Measurements from ENCODE around the gene XPO4. TPM values are rescaled to one million over a fixed set of nuclear protein-coding genes. Genes with fewer than 3 reads are reported as not detected.

XPO4 gene
- total and polyA plus RNA-seq, 2 of the 8 experiments (the other 6 are each of a cell fraction or from before 2014, with no cell fraction given), result 11.9 to 33.3 TPM

GRCh38 chr13:20812890-20813289 lies 89.7 kb downstream of the XPO4 start:
- H3K27ac ChIP-seq (ENCODE audit: low read depth, low read length), result no peak overlapping the region
- no peaks in the 10 kb centered on the region for H3K27me3 ChIP-seq (replicated peaks in 1 of 4; ENCODE audit: control insufficient read depth in 3 of 4, extremely low read depth in 1 of 4, insufficient read depth in 3 of 4, low read length in 3 of 4)
- no peak overlapping the region for H2BK5ac ChIP-seq (ENCODE audit: low read depth, low read length)
- H4K8ac ChIP-seq (ENCODE audit: extremely low read depth, insufficient read depth, low read length), result no peak overlapping the region
- no peak overlapping the region for H2BK120ac ChIP-seq (replicated peaks; ENCODE audit: low read depth, low read length)
- H2AFZ ChIP-seq (ENCODE audit: low read length), result no peak overlapping the region
- H3K79me2 ChIP-seq (ENCODE audit: control insufficient read depth in 1 of 2, insufficient read depth in 2 of 2, low read length in 2 of 2), result peaks cover 0 to 10% of the 10 kb centered on the region in 2 experiments; a peak in 1 of 4 replicates
- no peak overlapping the region for H2AK5ac ChIP-seq (ENCODE audit: low read depth, low read length)
- ChIA-PET CTCF (ENCODE audit: partially characterized antibody) (no interaction called here), POLR2A (ENCODE audit: partially characterized antibody) (no interaction called here)
- 87% methylated on average over 7 of the region's 7 CpGs; no CpG with 5 or more reads in 1 of the 2 experiments for WGBS, 2 experiments (ENCODE audit: extremely low coverage in 1 of 2, insufficient coverage in 1 of 2, insufficient read length in 1 of 2, insufficient replicate concordance in 2 of 2, low coverage in 1 of 2, low lambda C conversion rate in 2 of 2, missing lambda C conversion rate in 1 of 2)
- H3K79me1 ChIP-seq (ENCODE audit: low read depth, low read length), result no peaks in the 10 kb centered on the region
- no peak for DNase-seq (ENCODE audit: low read depth in 1 of 2, low spot score in 2 of 2)
- H3K4me1 ChIP-seq (replicated peaks in 1 of 4; ENCODE audit: control insufficient read depth in 3 of 4, insufficient read depth in 4 of 4, low read length in 3 of 4), result no peaks in the 10 kb centered on the region
- H4K20me1 ChIP-seq (replicated peaks in 1 of 2; ENCODE audit: control insufficient read depth in 1 of 2, insufficient read depth in 2 of 2, low read length in 2 of 2), result no peaks in the 10 kb centered on the region
- H3K9ac ChIP-seq (replicated peaks in 1 of 4; ENCODE audit: extremely low read depth in 1 of 4, low read depth in 3 of 4, low read length in 3 of 4), result no peak overlapping the region
- no peak overlapping the region for H2BK15ac ChIP-seq (ENCODE audit: low read length)
- TF ChIP-seq EP300 (IDR thresholded peaks at IDR 0.05; ENCODE audit: borderline replicate concordance in 1 of 2, low read depth in 2 of 2, low read length in 2 of 2) (no peak), SP1 (IDR thresholded peaks at IDR 0.05; ENCODE audit: low read depth, low read length) (no peak), JUND (IDR thresholded peaks at IDR 0.05; ENCODE audit: low read length) (no peak), ATF2 (IDR thresholded peaks at IDR 0.05; ENCODE audit: low read length) (no peak), BCL11A (IDR thresholded peaks at IDR 0.05; ENCODE audit: low read depth in 2 of 2, low read length in 2 of 2) (no peak), TAF1 (IDR thresholded peaks at IDR 0.05; ENCODE audit: low read depth, low read length) (no peak)
- no peak overlapping the region for H4K5ac ChIP-seq (ENCODE audit: insufficient read length, low read depth, low read length)
- H3K18ac ChIP-seq (ENCODE audit: extremely low read depth, low read length), result no peak overlapping the region
- no peaks in the 10 kb centered on the region for H3K23me2 ChIP-seq (ENCODE audit: low read depth, low read length)
- H3K9me3 ChIP-seq (ENCODE audit: insufficient read depth in 2 of 2, low read depth in 1 of 2, low read length in 1 of 2), result no peaks in the 10 kb centered on the region
- H3K4ac ChIP-seq (replicated peaks; ENCODE audit: insufficient read length, low read depth, low read length), result no peak overlapping the region
- H3K23ac ChIP-seq (ENCODE audit: insufficient read length), result no peak overlapping the region
- H3K14ac ChIP-seq (ENCODE audit: insufficient read length), result no peak overlapping the region
- no peak overlapping the region for H3K4me3 ChIP-seq (ENCODE audit: extremely low read depth in 1 of 4, insufficient read depth in 2 of 4, low read depth in 3 of 4, low read length in 4 of 4)
- no peak overlapping the region for H3K4me2 ChIP-seq (ENCODE audit: insufficient read depth in 1 of 2, low read depth in 2 of 2, low read length in 2 of 2)
- H3K36me3 ChIP-seq (ENCODE audit: control insufficient read depth in 2 of 4, insufficient read depth in 4 of 4, low read length in 3 of 4), result peaks cover 0 to 14% (median 12%) of the 10 kb centered on the region in 4 experiments; a peak in 7 of 8 replicates
- no peak overlapping the region for H2BK12ac ChIP-seq (ENCODE audit: low read depth, low read length)
- H4K91ac ChIP-seq (replicated peaks; ENCODE audit: insufficient read length, low read length), result no peak overlapping the region
- H3K56ac ChIP-seq (replicated peaks; ENCODE audit: insufficient read length, low read depth, low read length), result no peak overlapping the region
- no peak for FAIRE-seq
- H2BK20ac ChIP-seq (ENCODE audit: low read length), result no peak overlapping the region
